OCI-M1 (cell line): ENCODE data around the gene TPK1.

Experiments used
- DNase-seq: peaks from one replicate; lab custom pipeline; 2025; lab: John Stamatoyannopoulos, UW

The TPK1 gene

GRCh38 chr7:144835652-144836544 lies at the start of gene TPK1:
TSS of gene TPK1 (minus strand) at chr7:144836053. CDS start at chr7:144835602, 451 bp downstream.
- DNase-seq, result peak; percentile 87

GRCh38 chr7:144885478-144885877 lies 49.6 kb upstream of the TPK1 start:
- DNase-seq, result no peak

DNA sequence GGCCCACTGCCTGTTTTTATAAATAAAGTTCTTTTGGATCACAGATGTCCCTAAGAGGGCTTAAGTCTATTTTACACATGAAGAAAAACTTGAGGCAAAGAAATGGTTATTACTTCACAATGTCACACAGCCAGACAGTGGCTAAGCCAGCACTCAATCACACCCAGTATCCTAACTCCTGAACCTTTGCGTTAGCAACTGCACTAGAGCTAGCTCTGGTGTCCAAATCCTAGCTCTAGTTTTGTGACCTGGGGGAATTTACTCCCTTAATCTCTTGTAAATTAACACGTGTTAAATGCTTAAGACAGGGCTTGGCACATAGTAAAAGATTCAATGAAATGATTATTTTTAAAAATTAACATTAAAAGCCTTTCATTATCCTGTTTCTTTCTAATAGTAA lies 49.0 kb upstream of the TPK1 start:
- no peak for DNase-seq

- peak; percentile 8 for DNase-seq
These were observed 37.5 kb upstream of the TPK1 start for GRCh38 chr7:144873316-144873845.

DNA sequence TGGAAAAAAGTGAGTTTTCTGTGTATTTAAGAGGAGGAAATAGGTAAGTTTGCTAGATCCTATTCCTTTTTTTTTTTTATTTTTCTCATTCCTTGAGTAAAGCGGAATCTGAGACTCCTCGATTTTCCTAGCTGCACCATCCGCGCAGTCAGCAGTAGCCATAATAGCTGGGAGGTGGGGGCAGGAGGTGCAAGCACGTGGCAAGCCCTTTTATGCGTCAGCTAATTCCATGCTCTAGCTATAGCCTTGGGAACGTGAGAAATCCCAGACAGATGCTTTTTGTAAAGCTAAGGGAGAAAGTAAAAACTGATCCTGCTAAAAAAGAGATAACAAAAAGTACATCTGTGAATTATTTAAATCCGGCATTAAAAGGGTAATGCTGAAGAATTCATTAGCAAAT lies 33.2 kb upstream of the TPK1 start:
- DNase-seq, result no peak

DNA sequence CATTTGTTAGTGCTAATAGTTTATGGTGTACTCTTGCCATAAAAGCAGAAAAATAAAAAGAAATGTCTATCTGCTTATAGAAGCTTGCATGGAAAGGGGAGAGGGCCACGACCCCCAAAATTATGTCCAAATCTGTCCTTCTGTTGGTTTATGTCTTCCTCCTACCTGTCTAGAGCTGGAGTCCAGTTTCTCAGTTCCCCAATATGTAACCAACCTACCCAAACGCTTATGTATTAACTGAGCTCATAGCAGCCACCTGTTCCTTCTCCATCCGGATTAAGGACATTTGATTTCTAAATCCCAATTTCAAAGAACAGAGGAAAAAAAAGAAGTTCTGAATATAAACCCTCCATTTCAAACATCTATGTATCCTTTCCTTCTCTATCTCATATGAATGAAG lies 30.3 kb upstream of the TPK1 start:
- DNase-seq, result no peak

GRCh38 chr7:144863320-144863647 lies 27.4 kb upstream of the TPK1 start:
- DNase-seq, result peak; percentile 45

GRCh38 chr7:144862612-144863319 lies 26.9 kb upstream of the TPK1 start:
- DNase-seq, result peak; percentile 86

DNA sequence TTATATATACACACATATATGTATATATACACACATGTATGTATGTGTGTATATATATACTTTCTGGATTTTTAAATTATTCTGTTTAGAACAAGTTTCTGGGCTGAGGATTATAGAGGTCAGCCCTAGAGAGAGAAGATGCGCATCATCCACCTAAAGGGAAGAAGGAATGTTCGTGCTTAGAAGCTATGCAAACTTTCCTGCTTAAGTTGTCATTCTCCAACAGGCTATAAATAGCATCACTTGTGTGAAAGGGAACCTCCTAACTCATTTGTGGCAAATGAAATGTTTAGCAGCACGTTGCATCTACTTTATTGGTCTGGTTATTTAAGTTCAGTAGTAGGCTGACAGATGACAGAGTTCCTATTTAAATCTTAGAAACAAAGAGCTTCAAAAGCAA lies 23.9 kb upstream of the TPK1 start:
- DNase-seq, result peak; percentile 14

DNA sequence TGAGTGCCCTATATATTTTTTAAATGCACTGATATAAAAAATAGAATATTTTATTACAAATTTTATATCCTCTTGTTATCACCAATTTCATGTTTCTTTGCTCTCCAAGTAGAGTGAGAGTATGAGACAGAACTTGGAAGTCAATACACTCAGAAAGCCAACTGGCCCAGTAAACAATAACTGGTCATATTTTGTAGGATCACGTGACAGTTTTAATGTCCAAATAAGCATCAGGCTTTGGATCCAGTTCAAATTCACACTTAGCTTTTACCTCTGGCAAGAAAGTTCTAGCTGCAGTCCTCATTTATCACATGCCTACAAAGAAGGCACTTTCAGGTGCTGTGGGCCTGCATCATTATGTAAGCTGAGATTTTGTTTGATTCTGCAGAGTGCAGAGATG lies 21.6 kb upstream of the TPK1 start:
- no peak for DNase-seq

GRCh38 chr7:144854839-144855424 lies 19.1 kb upstream of the TPK1 start:
- peak; percentile 39 for DNase-seq

GRCh38 chr7:144853542-144853941 lies 17.7 kb upstream of the TPK1 start:
- no peak for DNase-seq

DNA sequence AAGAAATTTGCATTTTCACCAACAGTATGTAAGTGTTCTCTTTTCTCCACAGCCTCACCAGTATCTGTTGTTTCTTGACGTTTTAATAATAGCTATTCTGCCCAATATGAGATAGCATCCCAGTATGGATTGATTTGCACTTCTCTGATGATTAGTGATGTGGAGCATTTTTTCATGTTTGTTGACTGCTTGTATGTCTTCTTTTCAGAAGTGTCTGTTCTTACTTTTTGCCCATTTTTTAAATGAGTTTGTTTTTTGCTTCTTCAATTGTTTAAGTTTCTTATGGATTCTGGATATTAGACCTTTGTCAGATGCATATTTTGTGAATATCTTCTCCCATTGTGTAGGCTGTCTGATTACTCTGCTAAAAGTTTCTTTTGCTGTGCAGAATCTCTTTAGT lies 12.2 kb upstream of the TPK1 start:
- no peak for DNase-seq

GRCh38 chr7:144842377-144842851 lies 6.6 kb upstream of the TPK1 start:
- peak; percentile 59 for DNase-seq

DNA sequence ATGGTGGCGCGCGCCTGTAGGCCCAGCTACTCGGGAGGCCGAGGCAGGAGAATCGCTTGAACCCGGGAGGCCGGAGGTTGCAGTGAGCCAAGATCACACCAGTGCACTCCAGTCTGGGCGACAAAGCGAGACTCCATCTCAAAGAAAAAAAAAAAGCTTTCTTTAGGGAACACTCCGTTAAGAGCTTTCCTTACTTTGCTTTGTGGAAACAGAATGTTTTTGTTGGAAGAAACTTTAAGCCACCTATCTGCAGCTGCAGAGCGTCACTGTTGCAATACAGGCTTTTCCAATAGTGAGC lies 641 bp upstream of the TPK1 start:
- no peak for DNase-seq

- peak; percentile 61 for DNase-seq
These were observed 670 bp downstream of the TPK1 start for GRCh38 chr7:144835155-144835611.

DNA sequence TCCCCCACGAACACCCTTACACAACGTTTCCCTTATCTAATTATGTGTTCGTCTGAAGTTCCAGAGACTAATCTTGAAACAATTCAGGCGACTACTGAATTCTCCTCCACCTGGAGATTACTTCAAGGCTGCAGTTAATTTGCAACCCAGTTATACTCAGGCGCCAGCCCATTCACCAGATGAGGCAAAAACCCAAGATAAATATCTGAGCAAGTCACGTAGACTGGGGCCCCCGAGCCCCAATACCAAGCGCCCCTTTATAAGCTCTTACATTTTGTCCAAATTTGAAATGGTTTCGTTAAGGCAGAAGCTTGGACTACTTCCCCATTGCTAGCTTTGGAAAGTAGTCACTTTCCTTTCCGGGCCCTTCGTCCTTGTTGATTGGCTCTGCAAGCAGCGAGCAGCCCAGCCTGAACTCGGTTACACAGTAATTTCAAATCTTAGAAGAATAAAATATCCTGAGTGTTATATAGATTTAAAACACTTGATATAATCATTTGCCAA lies 1.2 kb downstream of the TPK1 start:
- DNase-seq, result peak; percentile 60

DNA sequence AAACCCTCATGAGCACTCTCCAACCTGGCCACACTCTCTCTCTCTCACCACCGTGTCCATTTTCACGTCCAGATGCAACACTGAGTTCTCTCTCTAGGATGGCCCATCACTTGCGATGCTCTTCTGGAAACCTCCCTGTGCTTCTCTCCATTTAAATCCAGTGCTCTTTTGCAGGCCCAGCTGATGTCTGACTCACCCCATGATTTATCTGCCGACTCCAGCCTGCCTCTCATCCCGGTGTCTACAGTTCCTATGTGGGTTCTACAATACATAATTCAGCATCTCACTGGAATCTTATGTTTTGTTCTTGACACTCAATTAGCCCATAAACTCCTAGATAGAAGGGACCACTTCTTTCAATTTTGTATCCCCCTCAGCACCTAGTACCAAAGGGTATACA lies 5.0 kb downstream of the TPK1 start:
- DNase-seq, result no peak

GRCh38 chr7:144830024-144830785 lies 5.6 kb downstream of the TPK1 start:
- peak; percentile 33 for DNase-seq

DNA sequence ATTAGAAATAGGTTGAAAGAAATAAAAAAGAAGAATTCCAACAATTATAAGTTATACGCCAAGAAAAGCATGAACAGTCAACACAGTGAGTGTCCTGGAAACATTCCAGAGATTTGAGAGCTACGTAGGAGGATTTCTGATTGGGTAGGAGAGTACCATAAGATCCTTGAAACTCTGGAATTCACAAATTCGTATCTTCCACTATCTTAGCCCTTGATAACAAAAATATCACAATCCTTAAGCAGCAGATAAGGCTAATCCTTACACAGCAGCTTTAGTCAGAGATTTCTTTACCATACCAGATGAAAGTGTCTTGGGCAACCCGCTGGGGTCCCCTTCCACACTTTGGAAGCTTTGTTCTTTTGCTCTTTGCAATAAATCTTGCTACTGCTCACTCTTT lies 8.2 kb downstream of the TPK1 start:
- DNase-seq, result no peak

GRCh38 chr7:144826208-144826607 lies 9.6 kb downstream of the TPK1 start:
- DNase-seq, result no peak

DNA sequence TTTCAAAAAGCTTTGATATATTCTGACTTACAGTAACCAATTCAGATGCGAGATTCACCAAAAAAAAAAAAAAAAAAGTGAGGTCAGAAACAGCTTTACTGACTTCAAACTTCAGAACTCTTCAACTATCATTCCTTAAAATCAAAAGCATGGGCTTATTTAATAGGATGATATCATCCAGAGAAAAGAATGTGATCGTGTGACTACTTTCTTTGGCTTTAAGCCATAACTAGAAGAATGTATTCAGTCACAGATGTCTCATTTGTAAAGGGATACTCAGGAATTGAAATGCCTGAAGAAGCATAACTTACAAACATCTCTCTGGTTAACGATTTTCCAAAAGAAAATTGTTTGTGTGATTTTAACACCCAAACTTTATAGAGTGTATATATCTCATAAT lies 11.5 kb downstream of the TPK1 start:
- DNase-seq, result no peak
